RKO (cell line): Measurements from ENCODE around the gene HOOK1.
"Not testable (repeated sequence)": the region's sequence is repeated elsewhere in the genome, so short reads cannot be mapped to it uniquely, and the experiment has no call there.

Experiments used
- DNase-seq: peaks from one replicate; pipeline ENCODE4 v3.0.0-alpha.2; 2016; ENCODE audit warnings: low spot score

HOOK1 gene

DNA sequence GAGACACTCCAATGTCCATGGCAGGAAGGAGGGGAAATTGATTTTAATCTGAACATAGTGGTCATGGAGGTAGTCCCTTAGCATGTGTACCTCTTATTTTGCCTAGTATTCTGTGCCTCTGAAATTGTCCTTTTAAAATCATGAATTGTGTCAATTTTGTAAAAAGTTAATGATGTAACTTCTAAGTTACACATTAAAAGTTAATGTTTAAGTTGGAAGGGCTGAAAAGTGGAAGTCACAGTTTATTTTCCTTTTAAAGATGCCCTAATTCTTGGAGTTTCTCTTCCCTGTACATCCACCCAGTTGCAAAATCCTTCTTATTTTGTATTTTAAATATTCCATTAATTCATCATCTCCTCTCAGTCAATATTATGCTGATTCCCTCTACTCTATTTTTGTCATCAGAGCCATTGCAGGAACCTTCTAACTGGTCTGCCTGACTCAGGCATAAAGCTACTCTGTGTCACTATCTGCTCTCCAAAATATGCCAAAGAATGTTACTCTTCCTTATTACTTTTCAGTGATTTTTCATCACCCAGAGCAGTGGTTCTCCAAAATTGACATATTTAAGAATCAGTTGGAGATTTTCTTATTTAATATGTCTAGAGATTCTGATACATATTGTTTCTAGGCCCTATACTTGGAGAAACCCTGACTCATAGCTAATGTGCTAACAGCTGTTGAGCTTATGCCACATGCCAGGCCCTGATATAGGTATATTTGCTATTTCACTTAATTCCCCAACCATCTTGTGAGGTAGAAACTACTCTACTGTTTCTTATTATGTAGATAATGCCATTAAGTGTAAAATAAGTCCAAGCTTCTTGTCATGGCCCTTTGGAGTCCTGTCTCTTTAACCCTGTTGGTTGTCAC is 5.1 kb downstream of the HOOK1 start:
- no peak for DNase-seq

DNA sequence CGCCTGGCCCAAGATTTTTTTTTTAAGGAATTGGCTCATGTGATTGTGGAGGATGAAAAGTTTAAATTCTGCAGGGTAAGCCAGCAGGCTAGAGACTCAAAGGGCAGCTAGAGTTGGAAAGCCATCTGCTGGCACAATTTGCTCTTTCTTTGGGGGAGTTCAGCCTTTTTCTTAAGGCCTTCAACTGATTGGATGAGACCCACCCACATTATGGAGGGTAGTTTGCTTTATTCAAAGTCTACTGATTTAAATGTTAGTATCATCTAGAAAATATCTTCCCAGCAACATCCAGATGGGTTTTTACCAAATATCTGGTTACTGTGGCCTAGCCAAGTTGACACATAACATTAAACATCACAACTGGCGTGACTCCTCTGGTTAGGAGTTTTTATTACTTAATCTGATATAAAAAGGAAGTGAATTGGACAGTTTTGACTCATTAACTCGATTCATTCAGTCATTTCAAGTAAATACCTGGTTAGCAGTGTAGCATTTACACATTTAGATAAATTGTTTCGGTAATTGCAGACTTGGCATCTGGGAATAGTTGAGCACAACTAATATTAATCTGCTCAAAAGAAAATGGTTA is 12.4 kb downstream of the HOOK1 start:
- no peak for DNase-seq

DNA sequence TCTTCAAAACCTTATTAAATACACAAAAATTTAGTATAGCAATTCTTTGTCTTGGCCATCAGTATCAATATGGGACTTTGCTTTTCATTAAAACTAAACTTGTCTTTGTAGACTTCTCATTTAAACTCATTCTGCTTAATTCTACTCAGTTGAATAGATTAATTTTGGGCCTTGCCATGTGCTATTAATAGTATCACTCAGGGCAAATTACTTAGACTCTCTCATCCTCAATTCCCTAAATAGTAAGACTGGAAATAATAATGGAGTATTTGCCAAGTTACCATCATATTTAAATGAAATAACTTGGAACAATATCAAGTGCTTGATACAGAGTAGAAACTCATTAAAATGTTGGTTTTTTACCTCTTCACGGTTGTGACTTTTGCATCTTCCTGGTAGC is 13.4 kb downstream of the HOOK1 start:
- no peak for DNase-seq

DNA sequence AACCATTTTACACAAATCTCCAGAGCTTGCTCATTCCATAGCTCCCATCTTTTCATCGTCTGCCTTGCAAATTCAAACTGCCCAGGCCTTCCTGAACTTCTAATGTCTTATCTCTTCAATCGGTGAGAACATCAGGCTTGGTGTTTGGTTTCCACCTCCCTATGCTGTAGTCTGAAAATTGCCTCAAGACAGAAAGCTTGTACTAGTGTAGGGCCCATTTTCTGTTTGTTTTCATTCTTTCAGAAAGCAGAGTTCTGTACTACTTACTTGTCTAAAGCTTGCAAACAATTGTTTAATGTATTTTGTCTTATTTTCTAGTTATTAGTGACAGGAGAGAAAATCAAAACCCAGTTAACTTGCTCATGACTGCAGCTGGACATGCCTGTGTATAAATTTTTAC is 16.8 kb downstream of the HOOK1 start:
- no peak for DNase-seq

DNA sequence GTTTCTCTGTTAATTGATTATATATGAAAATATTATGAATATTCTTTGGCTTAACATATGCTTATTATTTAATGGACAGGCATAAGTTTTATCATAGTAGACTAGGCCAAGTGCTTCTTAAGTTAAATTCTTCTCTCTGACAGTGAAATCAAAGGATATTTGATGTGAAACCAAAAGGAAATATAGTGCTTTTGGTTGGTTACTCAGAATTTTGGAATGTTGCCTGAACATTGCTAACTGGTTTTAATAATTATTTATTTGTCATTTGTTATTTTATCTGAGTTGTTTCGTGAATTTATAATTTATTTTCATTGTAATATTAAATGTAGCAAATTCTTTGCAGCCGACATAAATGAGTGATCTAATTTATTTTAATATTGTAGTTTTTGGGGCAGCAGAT is 18.3 kb downstream of the HOOK1 start:
- DNase-seq: no peak

DNA sequence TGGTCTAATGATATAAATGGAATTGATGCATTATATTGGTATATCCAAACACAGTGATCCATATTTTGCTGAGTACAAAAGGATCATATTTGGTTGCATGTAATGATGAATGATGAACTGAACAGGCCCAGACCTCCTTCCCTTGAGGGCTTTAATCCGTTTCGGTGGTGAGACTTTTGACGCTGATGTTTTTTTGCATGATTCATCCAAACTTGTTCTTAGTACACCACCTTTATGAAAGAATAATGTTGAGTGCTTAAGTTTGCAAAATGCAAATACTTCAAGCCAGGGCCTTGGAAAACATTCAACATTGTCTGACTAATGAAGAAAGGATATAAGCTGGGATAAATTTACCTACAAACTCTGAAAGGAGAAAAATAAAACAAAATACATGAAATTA is 19.2 kb downstream of the HOOK1 start:
- no peak for DNase-seq

DNA sequence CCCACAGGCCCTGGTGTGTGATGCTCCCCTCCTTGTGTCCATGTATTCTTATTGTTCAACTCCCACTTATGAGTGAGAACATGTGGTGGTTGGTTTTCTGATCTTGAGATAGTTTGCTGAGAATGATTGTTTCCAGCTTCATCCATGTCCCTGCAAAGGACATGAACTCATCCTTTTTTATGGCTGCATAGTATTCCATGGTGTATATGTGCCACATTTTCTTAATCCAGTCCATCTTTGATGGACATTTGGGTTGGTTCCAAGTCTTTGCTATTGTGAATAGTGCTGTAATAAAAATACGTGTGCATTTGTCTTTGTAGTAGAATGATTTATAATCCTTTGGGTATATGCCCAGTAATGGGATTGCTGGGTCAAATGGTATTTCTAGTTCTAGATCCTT is 23.1 kb downstream of the HOOK1 start:
- not testable (repeated sequence) for DNase-seq

DNA sequence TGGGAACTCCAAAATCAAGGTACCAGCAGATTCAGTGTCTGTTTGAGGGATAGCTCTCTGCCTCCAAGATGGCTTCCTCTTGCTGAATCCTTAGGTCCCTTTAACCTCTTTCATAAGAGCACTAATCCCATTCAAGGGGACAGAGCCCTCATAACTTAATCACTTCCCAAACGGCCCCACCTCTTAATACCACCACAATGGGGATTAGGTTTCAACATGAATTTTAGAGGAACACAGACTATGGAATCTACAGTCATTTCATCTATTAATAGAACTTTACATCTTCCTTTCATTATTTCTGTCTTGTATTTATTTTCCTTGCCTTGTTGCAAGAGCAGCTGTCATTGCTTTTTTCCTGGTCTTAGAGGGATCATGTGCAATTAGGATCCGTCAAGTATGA is 30.3 kb downstream of the HOOK1 start:
- DNase-seq: no peak

DNA sequence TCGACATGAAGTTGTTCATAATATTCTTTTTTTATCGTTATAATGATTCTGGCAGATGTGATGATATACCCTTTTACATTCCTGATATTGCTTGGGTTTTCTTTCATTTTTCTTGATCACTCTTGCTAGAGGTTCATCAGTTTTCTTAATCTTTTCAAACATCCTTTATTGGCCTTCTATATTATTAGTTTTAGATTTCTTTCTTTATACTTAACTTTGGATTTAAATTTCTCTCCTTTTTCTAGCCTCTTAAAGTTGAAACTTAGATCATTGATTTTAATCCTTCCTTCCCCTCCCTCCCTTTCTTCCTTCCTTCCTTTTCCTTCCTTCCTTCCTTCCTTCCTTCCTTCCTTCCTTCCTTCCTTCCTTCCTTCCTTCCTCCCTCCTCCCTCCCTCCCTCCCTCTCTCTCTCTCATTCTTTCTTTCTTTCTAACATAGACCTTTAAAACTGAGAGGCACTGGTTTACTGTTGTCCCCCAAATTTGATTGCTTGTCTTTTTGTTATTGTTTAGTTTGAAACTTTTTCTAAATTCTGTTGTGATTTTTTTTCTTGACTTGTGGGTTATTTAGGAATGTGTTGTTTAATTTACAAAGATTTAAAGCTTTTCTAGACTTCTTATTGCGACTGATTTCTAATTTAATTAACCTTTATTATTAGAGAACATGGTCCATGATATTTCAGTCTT is 31.6 kb downstream of the HOOK1 start:
- DNase-seq: no peak

DNA sequence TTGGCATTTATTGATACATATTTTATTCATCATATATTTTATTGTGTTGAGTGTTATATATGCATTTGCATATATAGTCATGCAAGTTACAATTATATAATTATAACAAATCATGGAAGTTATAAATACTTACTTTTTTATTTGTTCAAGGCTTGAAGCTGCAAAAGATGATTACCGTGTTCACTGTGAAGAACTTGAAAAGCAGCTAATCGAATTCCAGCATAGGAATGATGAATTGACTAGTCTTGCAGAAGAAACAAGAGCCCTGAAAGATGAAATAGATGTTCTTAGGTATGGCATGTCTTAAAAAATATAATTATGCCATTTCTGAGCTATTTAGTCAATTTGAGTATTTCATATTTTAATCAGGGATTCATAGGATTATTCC is 32.1 kb downstream of the HOOK1 start:
- DNase-seq: no peak

DNA sequence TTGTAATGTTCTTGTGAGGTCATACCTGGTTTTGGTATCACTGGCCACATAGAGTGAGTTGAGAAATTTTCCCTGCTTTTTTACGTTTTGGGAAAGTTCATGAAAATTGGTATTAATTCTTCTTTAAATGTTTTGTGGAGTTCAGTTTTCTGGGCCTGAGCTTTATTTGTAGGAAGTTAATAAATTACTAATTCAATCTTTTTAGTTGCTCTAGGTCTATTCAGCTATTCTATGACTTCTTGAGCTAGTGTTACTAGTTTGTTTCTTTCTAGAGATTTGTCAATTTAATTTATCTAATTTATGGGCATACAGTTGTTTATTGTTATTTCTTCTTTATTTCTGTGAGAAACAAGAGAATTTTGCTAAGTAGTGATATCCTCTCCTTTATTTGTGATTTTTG is 37.4 kb downstream of the HOOK1 start:
- DNase-seq: no peak

DNA sequence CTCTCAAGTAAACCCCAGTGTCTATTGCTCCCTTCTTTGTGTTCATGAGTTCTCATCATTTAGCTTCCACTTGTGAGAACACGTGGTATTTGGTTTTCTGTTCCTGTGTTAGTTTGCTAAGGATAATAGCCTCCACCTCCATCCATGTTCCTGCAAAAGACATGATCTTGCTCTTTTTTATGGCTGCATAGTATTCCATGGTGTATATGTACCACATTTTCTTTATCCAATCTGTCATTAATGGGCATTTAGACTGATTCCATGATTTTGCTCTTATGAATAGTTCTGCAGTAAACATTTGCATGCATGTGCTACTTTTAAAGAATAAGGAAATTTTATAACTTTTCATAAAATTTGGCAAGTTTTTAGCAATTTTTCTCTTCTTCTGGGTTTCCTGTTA is 40.5 kb downstream of the HOOK1 start:
- not testable (repeated sequence) for DNase-seq

DNA sequence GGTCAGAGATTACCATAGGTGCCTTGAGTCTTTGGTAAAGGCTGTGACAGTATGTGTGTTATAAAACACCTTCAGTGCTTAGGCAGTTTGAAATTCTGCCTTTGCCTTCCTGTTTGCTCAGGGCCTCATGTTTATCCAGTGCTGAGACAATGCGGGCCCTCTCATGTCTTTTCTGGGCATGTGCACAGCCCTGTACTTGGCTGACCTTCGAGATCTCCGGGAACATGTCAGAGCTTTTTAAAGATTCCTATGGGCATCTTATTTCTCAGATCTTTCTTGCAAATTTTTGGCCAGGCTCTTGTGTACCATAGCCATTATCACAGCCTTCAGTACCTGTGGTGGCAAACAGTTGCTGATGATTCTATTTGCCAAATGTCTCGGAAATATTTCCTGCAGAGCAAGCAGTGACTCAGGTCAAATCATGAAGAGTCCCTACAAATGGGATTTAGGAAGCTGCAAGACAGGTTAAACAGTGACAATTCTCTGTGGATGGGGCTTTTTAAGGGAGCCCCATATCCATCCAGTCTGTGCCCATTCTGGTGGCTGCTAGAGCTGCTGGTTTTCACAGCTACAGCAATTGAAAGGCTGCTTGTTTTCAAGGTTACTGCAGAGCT is 42.1 kb downstream of the HOOK1 start:
- DNase-seq: no peak

DNA sequence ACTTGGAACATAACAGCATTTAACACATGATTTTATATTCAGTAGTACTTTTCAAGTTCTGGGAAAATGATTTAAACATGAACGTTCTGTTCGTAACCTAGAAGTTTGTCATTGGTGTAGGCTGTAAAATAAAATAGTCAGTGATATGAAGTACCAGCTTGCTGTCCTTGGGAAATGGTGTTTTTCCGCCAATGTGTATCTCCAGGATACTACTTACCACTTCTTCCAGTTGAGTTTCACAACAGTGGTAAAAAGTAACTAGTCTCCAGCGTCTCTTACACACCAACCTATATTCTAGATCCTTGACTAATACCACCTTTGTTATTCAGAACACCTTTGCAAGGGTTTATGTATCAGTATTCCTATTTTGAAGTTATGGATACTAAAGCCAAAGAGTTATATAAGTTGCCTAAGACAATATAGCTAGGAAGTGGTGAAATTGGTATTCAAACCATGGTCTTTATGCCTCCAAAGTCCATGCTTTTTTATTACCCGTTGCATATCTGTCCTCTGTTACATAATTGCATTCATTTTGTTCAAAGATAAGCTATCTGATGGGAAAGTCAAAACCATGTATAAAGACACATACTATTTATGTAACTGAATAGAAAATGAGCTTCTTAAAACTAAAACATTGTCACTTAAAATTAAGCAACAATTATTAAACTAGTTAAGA is 43.1 kb downstream of the HOOK1 start:
- DNase-seq: no peak

DNA sequence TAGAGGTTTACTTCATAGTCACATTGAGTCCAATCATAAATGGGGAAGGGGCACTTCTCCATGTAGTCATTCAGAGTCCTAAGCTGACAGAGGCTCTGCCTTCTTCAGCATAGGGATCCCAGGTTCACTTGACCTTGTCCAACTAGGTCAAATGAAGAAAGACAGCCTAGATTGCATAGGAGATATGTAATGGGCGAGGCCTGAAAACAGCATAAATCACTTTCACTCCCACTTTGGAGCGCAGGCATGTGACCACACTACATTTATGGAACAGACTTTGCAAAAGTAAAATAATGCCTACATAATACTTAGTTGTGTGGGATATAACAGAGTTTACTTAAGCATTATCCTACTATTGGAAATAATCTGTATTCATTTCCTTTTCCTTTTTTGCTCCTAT is 51.7 kb downstream of the HOOK1 start:
- no peak for DNase-seq

DNA sequence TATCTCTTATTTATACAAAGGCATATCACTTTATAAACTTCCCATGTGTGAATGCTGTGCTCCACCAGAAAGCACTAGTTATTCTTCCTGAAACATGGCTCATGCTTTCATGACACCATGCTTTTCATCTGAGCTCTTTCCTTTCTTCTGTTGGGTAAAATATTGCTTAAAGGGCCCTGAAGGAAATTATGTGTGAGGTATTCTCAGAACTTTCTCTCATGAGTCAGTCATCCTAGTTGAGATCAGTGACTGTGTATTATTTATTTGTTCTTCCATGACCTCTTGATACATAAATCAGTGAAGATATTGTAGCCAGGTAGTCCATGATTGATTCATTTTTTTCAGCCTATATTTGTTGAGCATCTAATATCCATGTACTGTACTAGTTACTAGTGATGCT is 57.0 kb downstream of the HOOK1 start:
- no peak for DNase-seq

DNA sequence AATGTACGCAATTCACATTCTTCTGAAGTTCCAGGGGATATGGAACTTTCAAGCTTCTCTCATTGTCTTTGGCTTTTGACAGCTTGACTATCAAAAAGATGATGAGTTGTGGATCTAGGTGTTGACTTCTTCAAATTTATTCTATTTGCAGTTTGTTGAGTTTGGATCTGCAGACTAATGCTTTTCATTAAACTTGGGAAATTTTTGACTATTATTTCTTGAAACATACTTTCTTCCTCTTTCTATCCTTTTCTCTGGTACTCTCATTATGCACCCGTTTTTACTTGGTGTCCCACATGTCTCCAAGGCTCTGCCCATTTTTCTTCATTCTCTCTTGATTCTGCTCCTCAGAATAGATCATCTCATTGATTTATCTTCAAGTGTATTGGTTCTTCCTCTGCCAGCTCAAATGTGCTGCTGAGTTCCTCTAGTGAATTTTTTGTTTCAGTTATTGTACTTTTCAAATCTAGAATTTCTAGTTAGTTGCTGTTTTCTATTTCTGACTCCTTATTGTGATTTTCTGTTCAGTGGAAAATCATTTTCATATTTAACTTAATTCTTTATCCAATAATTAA is 62.4 kb downstream of the HOOK1 start:
- DNase-seq: no peak

DNA sequence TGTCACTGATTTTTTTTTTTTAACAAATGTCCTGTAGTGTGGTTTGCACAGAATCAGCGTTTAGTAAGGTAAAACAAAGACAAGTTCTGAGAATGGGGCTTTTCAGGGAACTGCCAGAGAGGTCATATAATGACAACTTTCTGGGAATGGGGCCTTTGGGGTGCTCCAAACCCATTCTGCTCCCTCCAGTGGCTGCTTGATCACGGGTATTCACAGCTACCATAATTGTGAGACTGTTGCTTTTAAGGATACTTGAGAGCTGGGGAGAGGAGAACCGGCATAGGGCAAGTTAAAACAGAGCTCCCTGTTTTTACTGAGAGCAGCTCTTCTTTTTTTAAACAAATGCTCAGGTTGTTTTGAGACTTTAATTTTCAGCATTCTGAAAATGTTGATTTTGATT is 63.6 kb downstream of the HOOK1 start:
- no peak for DNase-seq

DNA sequence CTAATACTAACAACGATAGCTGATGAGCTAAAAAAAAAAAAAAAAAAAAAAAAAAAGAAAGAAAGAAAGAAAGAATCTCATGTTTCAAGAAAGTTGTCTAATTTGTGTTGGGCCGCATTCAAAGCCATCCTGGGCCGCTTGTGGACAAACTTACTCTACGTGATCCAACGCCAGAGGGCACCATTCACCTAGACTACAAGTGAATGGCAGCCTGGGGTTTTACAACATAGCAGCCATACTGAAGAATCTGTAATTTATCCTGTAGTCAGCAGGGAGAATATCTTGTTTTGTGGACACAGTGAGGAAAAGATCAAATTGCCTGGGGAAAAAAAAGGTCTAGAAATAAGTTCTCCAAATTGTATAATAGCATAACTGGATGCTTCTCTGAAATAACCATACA is 64.8 kb downstream of the HOOK1 start:
- DNase-seq: peak; percentile 56

DNA sequence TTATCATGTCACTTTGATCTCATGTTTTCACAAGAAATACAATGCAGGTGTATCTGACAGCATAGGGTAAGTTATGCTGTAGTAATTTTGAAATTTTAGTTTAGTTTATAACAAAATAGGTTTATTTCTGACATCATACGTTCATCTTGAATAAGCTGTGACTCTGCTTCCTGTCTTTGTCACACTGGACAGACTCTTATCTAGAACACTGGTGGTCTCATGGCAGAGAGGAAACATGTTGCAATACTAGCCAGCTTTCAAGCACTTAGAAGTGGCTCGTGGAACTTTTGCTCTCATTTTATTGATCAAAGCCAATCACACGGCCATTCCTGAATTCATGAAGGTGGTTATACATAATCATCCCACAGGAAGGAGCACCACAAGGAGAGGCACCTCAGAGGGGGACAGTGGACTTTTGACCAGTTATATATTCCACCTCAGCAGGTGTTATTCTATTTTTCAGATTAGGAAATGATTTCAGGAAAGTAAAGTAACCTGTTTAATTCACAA is 65.3 kb downstream of the HOOK1 start:
- DNase-seq: no peak

DNA sequence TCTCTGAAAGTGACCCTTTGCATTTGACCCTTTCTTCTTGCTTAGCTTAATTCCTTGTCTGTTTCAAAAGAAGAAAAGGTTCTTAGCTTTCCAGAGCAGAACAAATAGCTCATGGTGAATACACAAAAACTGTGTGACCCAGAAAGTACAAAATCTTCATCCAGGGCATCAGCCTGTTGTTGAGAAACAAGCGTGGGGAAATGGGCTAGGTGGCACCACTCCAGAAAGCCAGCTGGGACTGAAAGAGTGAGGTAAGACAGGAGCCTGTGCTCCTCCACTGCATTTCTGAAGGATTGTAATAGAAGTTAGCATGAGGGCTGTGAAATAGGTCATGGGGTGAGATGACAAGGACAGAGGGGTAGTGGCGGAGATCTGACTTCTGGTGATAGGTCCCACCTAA is 66.0 kb downstream of the HOOK1 start:
- no peak for DNase-seq
